Measurements from ENCODE around the gene KCTD8. TPM values are rescaled to one million over a fixed set of nuclear protein-coding genes. Genes with fewer than 3 reads are reported as not detected.

Gene KCTD8
- total and polyA plus RNA-seq, 12 donors: 0.24 to 2.0 (median 0.61) TPM; not detected in 3

DNA sequence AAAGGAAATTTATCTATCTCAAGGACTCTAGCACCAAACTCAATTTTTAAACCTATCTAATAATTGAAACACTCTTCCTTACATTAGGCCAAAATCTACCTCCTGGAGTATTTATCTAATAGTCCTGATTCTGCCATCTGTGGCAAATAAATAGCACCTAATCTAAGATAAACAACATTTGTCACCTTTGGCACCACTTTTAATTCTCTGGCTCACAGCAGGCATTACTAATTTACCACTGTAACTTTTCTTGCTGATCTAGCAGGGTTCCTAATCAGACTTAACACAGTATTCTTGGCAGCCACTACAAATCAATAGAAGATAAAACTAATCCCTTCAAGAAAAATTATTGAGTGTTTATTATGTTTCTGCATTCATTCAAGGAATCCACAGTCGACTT lies 161.1 kb downstream of the KCTD8 start:
- no peaks in the 10 kb centered on the region for H3K27me3 ChIP-seq
- H3K9me3 ChIP-seq (replicated peaks in 1 of 3): no peaks in the 10 kb centered on the region
- H3K4me1 ChIP-seq (replicated peaks in 1 of 2): no peaks in the 10 kb centered on the region
- no peak overlapping the region for H3K4me3 ChIP-seq
- H3K27ac ChIP-seq: no peak overlapping the region
- intact Hi-C loops (cut with DNase I): no loop called here
- DNase-seq: no peak
- 57 to 65% (median 63%) methylated on average over 1 of the region's 1 CpG for WGBS, 4 donors
- no peaks in the 10 kb centered on the region for H3K36me3 ChIP-seq (replicated peaks in 1 of 2)
- no peak for TF ChIP-seq POLR2A (IDR thresholded peaks at IDR 0.05)
- TF ChIP-seq, protein P1, sequence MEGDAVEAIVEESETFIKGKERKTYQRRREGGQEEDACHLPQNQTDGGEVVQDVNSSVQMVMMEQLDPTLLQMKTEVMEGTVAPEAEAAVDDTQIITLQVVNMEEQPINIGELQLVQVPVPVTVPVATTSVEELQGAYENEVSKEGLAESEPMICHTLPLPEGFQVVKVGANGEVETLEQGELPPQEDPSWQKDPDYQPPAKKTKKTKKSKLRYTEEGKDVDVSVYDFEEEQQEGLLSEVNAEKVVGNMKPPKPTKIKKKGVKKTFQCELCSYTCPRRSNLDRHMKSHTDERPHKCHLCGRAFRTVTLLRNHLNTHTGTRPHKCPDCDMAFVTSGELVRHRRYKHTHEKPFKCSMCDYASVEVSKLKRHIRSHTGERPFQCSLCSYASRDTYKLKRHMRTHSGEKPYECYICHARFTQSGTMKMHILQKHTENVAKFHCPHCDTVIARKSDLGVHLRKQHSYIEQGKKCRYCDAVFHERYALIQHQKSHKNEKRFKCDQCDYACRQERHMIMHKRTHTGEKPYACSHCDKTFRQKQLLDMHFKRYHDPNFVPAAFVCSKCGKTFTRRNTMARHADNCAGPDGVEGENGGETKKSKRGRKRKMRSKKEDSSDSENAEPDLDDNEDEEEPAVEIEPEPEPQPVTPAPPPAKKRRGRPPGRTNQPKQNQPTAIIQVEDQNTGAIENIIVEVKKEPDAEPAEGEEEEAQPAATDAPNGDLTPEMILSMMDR (IDR thresholded peaks at IDR 0.05): no peak

DNA sequence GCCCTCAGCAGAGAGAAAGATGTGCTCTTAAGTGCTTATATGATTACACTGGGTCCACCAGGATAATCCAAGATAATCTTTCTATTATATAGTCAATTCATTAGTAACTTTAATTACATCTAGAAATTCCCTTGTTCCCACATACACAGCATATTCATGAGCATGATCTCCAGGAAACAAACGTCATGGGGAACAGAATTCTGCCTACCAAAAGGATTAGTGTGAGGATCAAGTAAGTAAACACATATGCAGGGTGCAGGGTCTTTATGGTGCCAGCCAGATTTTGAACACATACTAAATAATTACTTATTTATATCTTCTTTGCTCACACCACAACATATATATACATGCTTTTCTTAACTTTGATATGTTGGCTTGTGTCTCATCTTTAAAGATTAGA lies 169.1 kb downstream of the KCTD8 start:
- TF ChIP-seq, protein P1 (IDR thresholded peaks at IDR 0.05): no peak
- no peak for TF ChIP-seq POLR2A (IDR thresholded peaks at IDR 0.05)
- WGBS, 4 donors: 42 to 62% (median 48%) methylated on average over 1 of the region's 1 CpG
- DNase-seq: no peak
- Histone ChIP-seq H3K4me3 (no peak overlapping the region), H3K36me3 (replicated peaks in 1 of 2) (no peaks in the 10 kb centered on the region), H3K27me3 (no peaks in the 10 kb centered on the region), H3K9me3 (replicated peaks in 1 of 3) (no peaks in the 10 kb centered on the region), H3K27ac (no peak overlapping the region), H3K4me1 (replicated peaks in 1 of 2) (no peaks in the 10 kb centered on the region)
- intact Hi-C loops (cut with DNase I): no loop called here

DNA sequence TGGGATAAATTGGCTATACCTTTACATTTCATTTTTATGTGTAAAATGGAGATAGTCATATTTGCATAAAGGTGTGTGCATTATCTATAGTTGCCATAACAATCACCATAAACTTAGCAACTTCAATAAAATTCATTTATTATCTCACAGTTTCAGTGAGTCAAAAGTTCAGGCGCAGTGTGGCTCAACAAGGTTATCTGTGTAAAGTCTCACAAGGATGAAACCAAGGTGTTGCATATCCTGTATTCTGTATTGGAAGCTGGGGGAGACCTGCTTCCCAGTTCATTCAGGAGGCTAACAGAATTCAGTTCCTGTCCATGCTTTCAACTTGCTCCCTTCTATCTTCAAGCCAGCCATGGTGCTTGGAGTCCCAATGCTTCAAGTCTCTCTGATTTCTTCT lies 169.5 kb downstream of the KCTD8 start:
- intact Hi-C loops (cut with DNase I): no loop called here
- H3K4me3 ChIP-seq: no peak overlapping the region
- H3K4me1 ChIP-seq (replicated peaks in 1 of 2): no peaks in the 10 kb centered on the region
- H3K27ac ChIP-seq: no peak overlapping the region
- no peak for TF ChIP-seq POLR2A (IDR thresholded peaks at IDR 0.05)
- H3K27me3 ChIP-seq: no peaks in the 10 kb centered on the region
- no peak for DNase-seq
- H3K36me3 ChIP-seq (replicated peaks in 1 of 2): no peaks in the 10 kb centered on the region
- no peaks in the 10 kb centered on the region for H3K9me3 ChIP-seq (replicated peaks in 1 of 3)
- WGBS, 4 donors: 82 to 100% (median 92%) methylated on average over 1 of the region's 1 CpG

DNA sequence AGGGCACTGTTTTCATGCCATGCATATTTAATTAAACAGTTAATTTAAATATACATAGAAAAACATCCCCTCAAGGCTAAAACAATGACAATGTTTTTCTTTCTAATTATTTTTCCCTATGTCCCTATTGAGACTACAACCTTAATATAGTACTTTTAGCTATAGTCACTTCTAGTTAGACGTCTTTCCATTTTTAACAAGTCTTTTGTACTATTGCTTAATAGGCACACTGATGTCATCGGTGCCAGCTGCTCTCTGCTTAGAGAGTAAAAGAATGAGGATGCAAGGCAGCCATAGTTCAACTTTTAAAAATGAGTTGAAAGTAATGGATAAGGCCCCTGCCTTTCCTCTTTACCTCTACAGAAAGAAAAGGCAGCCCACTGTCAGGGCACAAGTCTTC lies 191.1 kb downstream of the KCTD8 start:
- Histone ChIP-seq H3K4me1 (replicated peaks in 1 of 2) (no peaks in the 10 kb centered on the region), H3K36me3 (replicated peaks in 1 of 2) (no peaks in the 10 kb centered on the region), H3K27ac (no peak overlapping the region), H3K9me3 (replicated peaks in 1 of 3) (no peaks in the 10 kb centered on the region), H3K4me3 (no peak overlapping the region), H3K27me3 (no peaks in the 10 kb centered on the region)
- no peak for TF ChIP-seq POLR2A (IDR thresholded peaks at IDR 0.05)
- TF ChIP-seq, protein P1 (IDR thresholded peaks at IDR 0.05): no peak
- intact Hi-C loops (cut with DNase I): no loop called here
- peak in 1 of 7 donors; percentile 9 for DNase-seq
- 70 to 78% (median 74%) methylated on average over 2 of the region's 2 CpGs for WGBS, 4 donors

DNA sequence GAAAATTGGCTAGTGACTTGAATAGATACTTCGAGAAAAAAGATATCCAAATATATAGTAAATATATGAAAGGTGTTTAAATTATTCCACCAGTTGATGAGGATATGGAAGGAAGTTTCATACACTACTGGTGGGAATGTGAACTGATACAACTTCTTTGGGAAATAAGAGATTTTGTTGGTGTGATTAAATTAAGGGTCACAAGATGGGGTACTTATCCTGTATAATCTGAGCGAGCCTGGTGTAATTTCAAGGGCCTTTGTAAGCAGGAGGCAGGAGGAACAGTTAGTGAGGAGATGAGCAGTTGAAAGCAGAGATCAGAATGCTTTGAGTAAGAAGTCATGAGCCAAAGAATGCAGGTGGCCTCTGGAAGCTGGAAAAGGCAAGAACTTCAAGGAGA lies 192.2 kb downstream of the KCTD8 start:
- intact Hi-C loops (cut with DNase I): no loop called here
- TF ChIP-seq, protein P1 (IDR thresholded peaks at IDR 0.05): no peak
- no peak for TF ChIP-seq POLR2A (IDR thresholded peaks at IDR 0.05)
- no peak overlapping the region for H3K4me3 ChIP-seq
- no peak for DNase-seq
- H3K36me3 ChIP-seq (replicated peaks in 1 of 2): no peaks in the 10 kb centered on the region
- H3K4me1 ChIP-seq (replicated peaks in 1 of 2): no peaks in the 10 kb centered on the region
- WGBS, 4 donors: 69 to 79% (median 74%) methylated on average over 2 of the region's 2 CpGs
- H3K27ac ChIP-seq: no peak overlapping the region
- H3K9me3 ChIP-seq (replicated peaks in 1 of 3): no peaks in the 10 kb centered on the region
- no peaks in the 10 kb centered on the region for H3K27me3 ChIP-seq

All from adrenal gland (tissue), 12 donors.